ENCODE results near the gene ATP6V1C2. TPM values are rescaled to one million over a fixed set of nuclear protein-coding genes. Genes with fewer than 3 reads are reported as not detected.

The ATP6V1C2 gene
- total and polyA plus RNA-seq, 2 of the 4 experiments (the other 2 are of a cell fraction), result not detected

GRCh38 chr2:10812362-10813162 lies 91.1 kb downstream of the ATP6V1C2 start, which contains the start of gene PDIA6:
PDIA6 (minus strand) TSS chr2:10812785; CDS start chr2:10812696, 89 bp downstream.
- Histone ChIP-seq H3K56ac (ENCODE audit: extremely low read depth, insufficient read depth, low read length) (peak within 1 kb of the TSS; percentile 81), H2BK120ac (ENCODE audit: low read depth, low read length) (no peak within 1 kb of the TSS; the same call in 1 of the 2 replicates), H3K79me1 (ENCODE audit: low read depth in 1 of 2, low read length in 2 of 2) (peaks cover 0 to 35% of the 10 kb centered on the region in 2 experiments; a peak in 2 of 4 replicates), H4K5ac (ENCODE audit: low read depth, low read length) (peak within 1 kb of the TSS; percentile 11; the same call in 1 of the 2 replicates), H3K9me3 (ENCODE audit: control insufficient read depth, insufficient read depth, low read length) (no peaks in the 10 kb centered on the region), H3K4ac (ENCODE audit: low read depth, low read length) (peak within 1 kb of the TSS; percentile 55), H3K9me1 (ENCODE audit: insufficient read depth, low read length) (peaks cover 3% of the 10 kb centered on the region), H4K91ac (ENCODE audit: insufficient read depth, low read depth, low read length) (peak within 1 kb of the TSS; percentile 51), H2AK9ac (replicated peaks; ENCODE audit: low read depth, low read length, poor library complexity) (peak within 1 kb of the TSS; percentile 98), H3K27ac (ENCODE audit: insufficient read depth, low read length) (peak within 1 kb of the TSS; percentile 84), H3K27me3 (ENCODE audit: control insufficient read depth, insufficient read depth, low read length) (peaks cover 7% of the 10 kb centered on the region), H2AFZ (replicated peaks; ENCODE audit: low read length, poor library complexity) (peak within 1 kb of the TSS; percentile 94), H3K36me3 (ENCODE audit: control insufficient read depth, insufficient read depth, low read length) (no peaks in the 10 kb centered on the region; the same call in 1 of the 2 replicates), H3K14ac (replicated peaks; ENCODE audit: low read depth, low read length) (peak within 1 kb of the TSS; percentile 89), H3K4me2 (ENCODE audit: low read depth, low read length) (peak within 1 kb of the TSS; percentile 98), H3K4me3 (ENCODE audit: insufficient read depth, low read depth, low read length) (peak within 1 kb of the TSS; percentile 83), H3K23ac (ENCODE audit: low read depth, low read length) (peak within 1 kb of the TSS; percentile 64), H2BK5ac (ENCODE audit: low read depth, low read length, poor library complexity, severe bottlenecking) (peak within 1 kb of the TSS; percentile 54), H2BK20ac (ENCODE audit: low read depth, low read length) (no peak within 1 kb of the TSS), H4K20me1 (ENCODE audit: insufficient read depth, low read length) (peaks cover 39% of the 10 kb centered on the region), H3K4me1 (ENCODE audit: control insufficient read depth, insufficient read depth, low read length) (peaks cover 10% of the 10 kb centered on the region), H2AK5ac (ENCODE audit: low read depth, low read length) (peak within 1 kb of the TSS; percentile 86), H3K18ac (ENCODE audit: low read depth, low read length) (peak within 1 kb of the TSS; percentile 22; the same call in 1 of the 2 replicates), H3K9ac (ENCODE audit: low read depth, low read length) (peak within 1 kb of the TSS; percentile 97), H4K8ac (ENCODE audit: low read depth in 2 of 2, low read length in 2 of 2) (peak within 1 kb of the TSS; percentile 54 to 79), H2BK15ac (ENCODE audit: low read depth, low read length) (no peak within 1 kb of the TSS; the same call in 2 of the 3 replicates)
- dilution Hi-C loops (cut with HindIII; ENCODE audit: low sequenced_read_pairs, unreplicated experiment), result no loop called here
- 4% methylated on average over 46 of the region's 98 CpGs; no CpG with 5 or more reads in 1 of the 2 experiments for WGBS, 2 experiments (ENCODE audit: extremely low coverage in 2 of 2, insufficient read length in 1 of 2)
- ChIA-PET CTCF (interaction anchor here (1.1 to 1.2 kb wide), 3 partner anchors 12 to 312 kb away, joined by 3 to 5 read pairs (median 3); no protein-coding TSS in a partner anchor), POLR2A (ENCODE audit: unreplicated experiment) (interaction anchor here (0.6 kb wide), 1 partner anchor 146 kb away, joined by 3 read pairs; no protein-coding TSS in a partner anchor)
- in situ Hi-C loops (cut with MboI; ENCODE audit: low sequenced_read_pairs), result no loop called here
- DNase-seq (peak; percentile 95), ATAC-seq (ENCODE audit: low read depth) (peak; percentile 92)
- no TSS peak for BruUV-seq (replicated peaks)
- intact Hi-C loops (cut with micrococcal nuclease), result no loop called here
- TF ChIP-seq CEBPB (IDR thresholded peaks at IDR 0.05; ENCODE audit: low read depth, low read length) (no peak), POLR2A (IDR thresholded peaks at IDR 0.05; ENCODE audit: low read depth, low read length) (peak; percentile 70; the same call in 1 of the 2 replicates), USF2 (IDR thresholded peaks at IDR 0.05; ENCODE audit: low read depth, low read length) (0 out of 2 replicates have a peak, but pooled peaks have one; percentile 2), RCOR1 (IDR thresholded peaks at IDR 0.05; ENCODE audit: insufficient replicate concordance, low read length) (no peak), RFX5 (IDR thresholded peaks at IDR 0.05; ENCODE audit: low read depth, low read length) (no peak), MAZ (IDR thresholded peaks at IDR 0.05; ENCODE audit: borderline replicate concordance, low read depth, low read length) (peak; percentile 75; the same call in 1 of the 2 replicates), RAD21 (IDR thresholded peaks at IDR 0.05; ENCODE audit: low read length) (no peak), MXI1 (IDR thresholded peaks at IDR 0.05; ENCODE audit: borderline replicate concordance, low read depth, low read length) (peak; percentile 84), CTCF (conservative IDR thresholded peaks at IDR 0.05; ENCODE audit: low read depth, low read length) (no peak), FOS (IDR thresholded peaks at IDR 0.05; ENCODE audit: low read depth, low read length) (peak; percentile 21; the same call in 1 of the 2 replicates), NFE2L2 (IDR thresholded peaks at IDR 0.05; ENCODE audit: low read depth, low read length) (no peak), SMC3 (IDR thresholded peaks at IDR 0.05; ENCODE audit: low read depth, low read length) (no peak), BHLHE40 (IDR thresholded peaks at IDR 0.05; ENCODE audit: low read depth, low read length) (peak; percentile 70)
